GM12878 (cell line): ENCODE data around the gene LIMCH1. TPM values are rescaled to one million over a fixed set of nuclear protein-coding genes. Genes with fewer than 3 reads are reported as not detected.

Experiments used
- ATAC-seq: fragments of 200-7000 bp; cut with Tn5 transposase; 3 replicates; pipeline ENCODE4 v1.9.1; 2020; ENCODE audit warnings: mild to moderate bottlenecking, moderate library complexity
- BruUV-seq: library from RNA; stranded (reverse); fragments of 400-500 nt; replicated peaks from 2 replicates; lab custom pipeline; 2021; lab: Mats Ljungman, UMichigan
- CTCF ChIA-PET: fragments of 300-600 bp; sonication (Branson Sonifier 250); formaldehyde crosslinking; extraction: SDS; loops from one replicate; lab custom pipeline; 2021; ENCODE audit warnings: inconsistent platforms; lab: Yijun Ruan, JAX
- POLR2A ChIA-PET: fragments of 350-600 bp; formaldehyde crosslinking; extraction: SDS; loops from one replicate; lab custom pipeline; 2021; ENCODE audit warnings: inconsistent platforms; lab: Charles Lee
- RAD21 ChIA-PET: fragments of 300-600 bp; sonication (Branson Sonifier 250); formaldehyde crosslinking; loops from one replicate; lab custom pipeline; 2023; ENCODE audit warnings: antibody characterized with exemption; ENCODE audit not compliant: unreplicated experiment; lab: Charles Lee
- SMC1A ChIA-PET: fragments of 300-600 bp; sonication (Branson Sonifier 250); formaldehyde crosslinking; loops from one replicate; lab custom pipeline; 2023; ENCODE audit not compliant: unreplicated experiment, uncharacterized antibody; lab: Charles Lee
- DNase-seq: peaks from one replicate; pipeline ENCODE4 v3.0.0-alpha.2; 2011; ENCODE audit warnings: low read depth, low spot score
- FAIRE-seq: peaks from 3 replicates; lab custom pipeline; 2011; peaks lifted over from hg19 to GRCh38; lab: Jason Lieb, UNC
- H2AFZ ChIP-seq: 2 replicates; pipeline ENCODE4 v1.6.0; 2011; ENCODE audit warnings: low read depth, low read length, control low read depth; ENCODE audit not compliant: control insufficient read depth
- H3K27ac ChIP-seq: 2 replicates; pipeline ENCODE4 v1.5.1; 2011; ENCODE audit warnings: control low read depth; ENCODE audit not compliant: control insufficient read depth, insufficient read depth
- H3K27me3 ChIP-seq, 2 experiments: replicated peaks in 1 of 2; 2 replicates each; pipeline versions ENCODE4 v1.6.0 to v1.6.1; 2011; ENCODE audit warnings: low read length in 1 of 2; ENCODE audit not compliant: control insufficient read depth in 2 of 2, insufficient read depth in 2 of 2
- H3K36me3 ChIP-seq, 2 experiments: 2 replicates each; pipeline ENCODE4 v1.5.1; 2011; ENCODE audit warnings: low read length in 1 of 2; ENCODE audit not compliant: control insufficient read depth in 2 of 2, insufficient read depth in 2 of 2
- H3K4me1 ChIP-seq: 2 replicates; pipeline ENCODE4 v1.6.1; 2011; ENCODE audit warnings: mild to moderate bottlenecking, low read length, moderate library complexity, mixed read lengths; ENCODE audit not compliant: control insufficient read depth, insufficient read depth
- H3K4me2 ChIP-seq: 2 replicates; pipeline ENCODE4 v1.6.0; 2011; ENCODE audit warnings: control low read depth; ENCODE audit not compliant: control insufficient read depth, insufficient read depth
- H3K4me3 ChIP-seq: fragments of 200-600 bp; sonication (generic); 2 replicates; pipeline ENCODE4 v1.5.1; 2016
- H3K79me2 ChIP-seq: 2 replicates; pipeline ENCODE4 v1.6.0; 2011; ENCODE audit warnings: low read length; ENCODE audit not compliant: control insufficient read depth, insufficient read depth
- H3K9ac ChIP-seq: 2 replicates; pipeline ENCODE4 v1.8.0; 2011; ENCODE audit warnings: low read length, control low read depth, mixed read lengths; ENCODE audit not compliant: control insufficient read depth, insufficient read depth
- H3K9me3 ChIP-seq: replicated peaks from 3 replicates; pipeline ENCODE4 v1.5.1; 2011; ENCODE audit warnings: mild to moderate bottlenecking, low read length; ENCODE audit not compliant: control insufficient read depth, insufficient read depth
- H4K20me1 ChIP-seq: 2 replicates; pipeline ENCODE4 v1.6.0; 2011; ENCODE audit not compliant: control insufficient read depth, insufficient read depth
- BMI1 ChIP-seq: fragments of 450-650 bp; IDR thresholded peaks from 2 replicates; pipeline ENCODE4 v1.6.1; 2016; ENCODE audit warnings: mild to moderate bottlenecking, moderate library complexity, borderline replicate concordance
- CHD4 ChIP-seq: fragments of 200-600 bp; sonication (generic); IDR thresholded peaks from 2 replicates; pipeline ENCODE4 v1.6.1; 2016; ENCODE audit warnings: mild to moderate bottlenecking
- FOS ChIP-seq: IDR thresholded peaks from 3 replicates; pipeline ENCODE4 v1.6.1; 2011; ENCODE audit warnings: borderline replicate concordance; ENCODE audit not compliant: insufficient read length; ENCODE audit errors: extremely low read depth
- FOXK2 ChIP-seq: fragments of 450-650 bp; IDR thresholded peaks from 2 replicates; pipeline ENCODE4 v1.6.1; 2017; ENCODE audit warnings: mild to moderate bottlenecking, moderate library complexity
- KLF5 ChIP-seq: fragments of 450-650 bp; IDR thresholded peaks from 2 replicates; pipeline ENCODE4 v1.6.1; 2014; ENCODE audit warnings: mild to moderate bottlenecking; ENCODE audit not compliant: partially characterized antibody
- MYB ChIP-seq: fragments of 150-350 bp; IDR thresholded peaks from 2 replicates; pipeline ENCODE4 v1.6.1; 2014; ENCODE audit warnings: mild to moderate bottlenecking, low read depth, low read length, borderline replicate concordance
- NR2C1 ChIP-seq: fragments of 450-650 bp; IDR thresholded peaks from 2 replicates; pipeline ENCODE4 v1.6.1; 2017; ENCODE audit warnings: antibody characterized with exemption, mild to moderate bottlenecking, moderate library complexity
- TCF7 ChIP-seq: IDR thresholded peaks from 2 replicates; pipeline ENCODE4 v1.6.1; 2014; ENCODE audit warnings: antibody characterized with exemption, borderline replicate concordance
- WGBS: methylation state at CpG from one replicate; pipeline ENCODE4 v1.1.6; 2016; ENCODE audit warnings: low lambda C conversion rate; ENCODE audit not compliant: insufficient replicate concordance, insufficient coverage; ENCODE audit errors: missing lambda C conversion rate; 5-methylcytosine and 5-hydroxymethylcytosine counted together
- in situ Hi-C: fragments of 300-500 bp; cut with MboI; formaldehyde crosslinking; loops from 9 replicates; pipeline ENCODE4 v1.14.3; 2018; ENCODE audit warnings: mixed read lengths
- intact Hi-C: fragments of 100-400 bp; cut with micrococcal nuclease; formaldehyde crosslinking; loops from one replicate; pipeline ENCODE4 v1.14.2; 2022; ENCODE audit not compliant: unreplicated experiment
- polyA plus RNA-seq, 11 experiments: library from polyadenylated mRNA; depleted of rRNA in 4 of 11; unstranded in 6 of 11; stranded (reverse) in 5 of 11; fragments of >200 nt; fragmentation: Nextera tagmentation in 4 of 11; fragmentation: Illumina TruSeq in 1 of 11; extraction: Ambion mirVana in 4 of 11; extraction: Trizol in 1 of 11; gene quantifications; 1 replicate in 1 of 11; 2 replicates in 10 of 11; pipeline versions ENCODE4 v1.2.1 to v1.2.3, GENCODE V29; 2011 to 2016; ENCODE audit warnings: inconsistent platforms in 2 of 11, missing spikeins in 2 of 11, low read depth in 1 of 11
- total RNA-seq, 4 experiments: library from RNA; depleted of rRNA in 3 of 4; stranded (reverse); fragments of >200 nt in 3 of 4; fragmentation: Illumina TruSeq in 1 of 4; extraction: Trizol in 1 of 4; gene quantifications; 2 replicates each; pipeline versions ENCODE4 v1.2.1 to v1.2.3, GENCODE V29; 2013 to 2021
- TF ChIP-seq, protein P1 (sequence below), 3 experiments: IDR thresholded peaks in 2 of 3; conservative IDR thresholded peaks in 1 of 3; 2 replicates each; pipeline ENCODE4 v1.5.1; 2011; ENCODE audit warnings: low read depth in 3 of 3, low read length in 3 of 3, mild to moderate bottlenecking in 3 of 3, control low read depth in 2 of 3, moderate library complexity in 2 of 3, inconsistent platforms in 1 of 3, mixed read lengths in 1 of 3; ENCODE audit not compliant: control insufficient read depth in 2 of 3, insufficient read depth in 1 of 3; ENCODE audit errors: extremely low read depth in 1 of 3
- TF ChIP-seq, protein P2 (sequence below): fragments of 450-650 bp; IDR thresholded peaks from 2 replicates; pipeline ENCODE4 v1.6.1; 2017; ENCODE audit warnings: antibody characterized with exemption, mild to moderate bottlenecking, moderate library complexity
- TF ChIP-seq, protein P3 (sequence below): fragments of 450-650 bp; IDR thresholded peaks from 2 replicates; pipeline ENCODE4 v1.6.1; 2016; ENCODE audit warnings: mild to moderate bottlenecking, moderate library complexity, borderline replicate concordance
- TF ChIP-seq, protein P4 (sequence below): fragments of 150-350 bp; IDR thresholded peaks from 2 replicates; pipeline ENCODE4 v1.6.1; 2016; ENCODE audit warnings: low read depth, low read length

LIMCH1 gene
- total and polyA plus RNA-seq, 10 of the 15 experiments (the other 5 are each of a cell fraction or from before 2014, with no cell fraction given), result 0.07 to 0.15 TPM; not detected in 8

DNA sequence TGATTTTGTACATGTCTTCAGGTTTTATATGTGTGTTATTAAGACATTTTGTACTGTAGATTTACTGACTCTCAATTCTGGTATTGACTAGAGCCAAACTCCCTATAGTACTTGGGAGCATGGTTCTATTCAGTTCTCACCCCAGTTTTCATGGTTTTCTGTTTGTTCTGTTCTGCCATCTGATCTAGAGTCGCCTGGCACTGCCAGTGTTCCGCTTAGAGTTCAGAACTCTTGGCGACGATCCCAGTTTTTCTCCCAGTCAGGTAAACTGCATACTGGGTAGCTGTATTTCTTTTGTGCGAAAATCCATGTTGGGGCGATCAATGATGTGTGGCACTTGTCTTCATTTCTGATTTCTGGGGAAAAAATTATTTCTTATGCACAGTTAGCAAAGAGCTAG is 132.6 kb downstream of the LIMCH1 start:
- H3K4me3 ChIP-seq, result no peak overlapping the region
- no peaks in the 10 kb centered on the region for H3K4me1 ChIP-seq
- no peak overlapping the region for H2AFZ ChIP-seq
- H3K27ac ChIP-seq, result no peak overlapping the region
- no peaks in the 10 kb centered on the region for H4K20me1 ChIP-seq
- H3K9me3 ChIP-seq, result no peaks in the 10 kb centered on the region
- FAIRE-seq (no peak), DNase-seq (no peak), ATAC-seq (no peak)
- H3K4me2 ChIP-seq, result no peak overlapping the region
- intact Hi-C loops, result no loop called here
- H3K36me3 ChIP-seq, result no peaks in the 10 kb centered on the region
- SMC1A ChIA-PET, result no interaction called here
- no peaks in the 10 kb centered on the region for H3K79me2 ChIP-seq
- CTCF ChIA-PET, result interaction anchor here (1.1 kb wide), 1 partner anchor 9 kb away, joined by 3 read pairs; no protein-coding TSS in a partner anchor
- 30% methylated on average over 6 of the region's 6 CpGs for WGBS
- no TSS peak for BruUV-seq
- H3K27me3 ChIP-seq, result peaks cover 0 to 2% of the 10 kb centered on the region in 2 experiments; a peak in 2 of 4 replicates
- POLR2A ChIA-PET, result no interaction called here
- no peak overlapping the region for H3K9ac ChIP-seq
- in situ Hi-C loops, result loop anchor here (25.0 kb wide), 1 partner anchor 758 kb away; no protein-coding TSS in a partner anchor
- RAD21 ChIA-PET, result no interaction called here
- TF ChIP-seq, protein P1, sequence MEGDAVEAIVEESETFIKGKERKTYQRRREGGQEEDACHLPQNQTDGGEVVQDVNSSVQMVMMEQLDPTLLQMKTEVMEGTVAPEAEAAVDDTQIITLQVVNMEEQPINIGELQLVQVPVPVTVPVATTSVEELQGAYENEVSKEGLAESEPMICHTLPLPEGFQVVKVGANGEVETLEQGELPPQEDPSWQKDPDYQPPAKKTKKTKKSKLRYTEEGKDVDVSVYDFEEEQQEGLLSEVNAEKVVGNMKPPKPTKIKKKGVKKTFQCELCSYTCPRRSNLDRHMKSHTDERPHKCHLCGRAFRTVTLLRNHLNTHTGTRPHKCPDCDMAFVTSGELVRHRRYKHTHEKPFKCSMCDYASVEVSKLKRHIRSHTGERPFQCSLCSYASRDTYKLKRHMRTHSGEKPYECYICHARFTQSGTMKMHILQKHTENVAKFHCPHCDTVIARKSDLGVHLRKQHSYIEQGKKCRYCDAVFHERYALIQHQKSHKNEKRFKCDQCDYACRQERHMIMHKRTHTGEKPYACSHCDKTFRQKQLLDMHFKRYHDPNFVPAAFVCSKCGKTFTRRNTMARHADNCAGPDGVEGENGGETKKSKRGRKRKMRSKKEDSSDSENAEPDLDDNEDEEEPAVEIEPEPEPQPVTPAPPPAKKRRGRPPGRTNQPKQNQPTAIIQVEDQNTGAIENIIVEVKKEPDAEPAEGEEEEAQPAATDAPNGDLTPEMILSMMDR (IDR thresholded peaks at IDR 0.05 in 2 of 3, conservative IDR thresholded peaks at IDR 0.05 in 1 of 3; ENCODE audit: control insufficient read depth in 2 of 3, extremely low read depth in 1 of 3, insufficient read depth in 1 of 3, low read depth in 3 of 3, low read length in 3 of 3), result no peak
- TF ChIP-seq, protein P2, sequence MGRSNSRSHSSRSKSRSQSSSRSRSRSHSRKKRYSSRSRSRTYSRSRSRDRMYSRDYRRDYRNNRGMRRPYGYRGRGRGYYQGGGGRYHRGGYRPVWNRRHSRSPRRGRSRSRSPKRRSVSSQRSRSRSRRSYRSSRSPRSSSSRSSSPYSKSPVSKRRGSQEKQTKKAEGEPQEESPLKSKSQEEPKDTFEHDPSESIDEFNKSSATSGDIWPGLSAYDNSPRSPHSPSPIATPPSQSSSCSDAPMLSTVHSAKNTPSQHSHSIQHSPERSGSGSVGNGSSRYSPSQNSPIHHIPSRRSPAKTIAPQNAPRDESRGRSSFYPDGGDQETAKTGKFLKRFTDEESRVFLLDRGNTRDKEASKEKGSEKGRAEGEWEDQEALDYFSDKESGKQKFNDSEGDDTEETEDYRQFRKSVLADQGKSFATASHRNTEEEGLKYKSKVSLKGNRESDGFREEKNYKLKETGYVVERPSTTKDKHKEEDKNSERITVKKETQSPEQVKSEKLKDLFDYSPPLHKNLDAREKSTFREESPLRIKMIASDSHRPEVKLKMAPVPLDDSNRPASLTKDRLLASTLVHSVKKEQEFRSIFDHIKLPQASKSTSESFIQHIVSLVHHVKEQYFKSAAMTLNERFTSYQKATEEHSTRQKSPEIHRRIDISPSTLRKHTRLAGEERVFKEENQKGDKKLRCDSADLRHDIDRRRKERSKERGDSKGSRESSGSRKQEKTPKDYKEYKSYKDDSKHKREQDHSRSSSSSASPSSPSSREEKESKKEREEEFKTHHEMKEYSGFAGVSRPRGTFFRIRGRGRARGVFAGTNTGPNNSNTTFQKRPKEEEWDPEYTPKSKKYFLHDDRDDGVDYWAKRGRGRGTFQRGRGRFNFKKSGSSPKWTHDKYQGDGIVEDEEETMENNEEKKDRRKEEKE, result no peak
- TF ChIP-seq, protein P3, sequence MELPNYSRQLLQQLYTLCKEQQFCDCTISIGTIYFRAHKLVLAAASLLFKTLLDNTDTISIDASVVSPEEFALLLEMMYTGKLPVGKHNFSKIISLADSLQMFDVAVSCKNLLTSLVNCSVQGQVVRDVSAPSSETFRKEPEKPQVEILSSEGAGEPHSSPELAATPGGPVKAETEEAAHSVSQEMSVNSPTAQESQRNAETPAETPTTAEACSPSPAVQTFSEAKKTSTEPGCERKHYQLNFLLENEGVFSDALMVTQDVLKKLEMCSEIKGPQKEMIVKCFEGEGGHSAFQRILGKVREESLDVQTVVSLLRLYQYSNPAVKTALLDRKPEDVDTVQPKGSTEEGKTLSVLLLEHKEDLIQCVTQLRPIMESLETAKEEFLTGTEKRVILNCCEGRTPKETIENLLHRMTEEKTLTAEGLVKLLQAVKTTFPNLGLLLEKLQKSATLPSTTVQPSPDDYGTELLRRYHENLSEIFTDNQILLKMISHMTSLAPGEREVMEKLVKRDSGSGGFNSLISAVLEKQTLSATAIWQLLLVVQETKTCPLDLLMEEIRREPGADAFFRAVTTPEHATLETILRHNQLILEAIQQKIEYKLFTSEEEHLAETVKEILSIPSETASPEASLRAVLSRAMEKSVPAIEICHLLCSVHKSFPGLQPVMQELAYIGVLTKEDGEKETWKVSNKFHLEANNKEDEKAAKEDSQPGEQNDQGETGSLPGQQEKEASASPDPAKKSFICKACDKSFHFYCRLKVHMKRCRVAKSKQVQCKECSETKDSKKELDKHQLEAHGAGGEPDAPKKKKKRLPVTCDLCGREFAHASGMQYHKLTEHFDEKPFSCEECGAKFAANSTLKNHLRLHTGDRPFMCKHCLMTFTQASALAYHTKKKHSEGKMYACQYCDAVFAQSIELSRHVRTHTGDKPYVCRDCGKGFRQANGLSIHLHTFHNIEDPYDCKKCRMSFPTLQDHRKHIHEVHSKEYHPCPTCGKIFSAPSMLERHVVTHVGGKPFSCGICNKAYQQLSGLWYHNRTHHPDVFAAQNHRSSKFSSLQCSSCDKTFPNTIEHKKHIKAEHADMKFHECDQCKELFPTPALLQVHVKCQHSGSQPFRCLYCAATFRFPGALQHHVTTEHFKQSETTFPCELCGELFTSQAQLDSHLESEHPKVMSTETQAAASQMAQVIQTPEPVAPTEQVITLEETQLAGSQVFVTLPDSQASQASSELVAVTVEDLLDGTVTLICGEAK, result no peak
- TF ChIP-seq FOXK2 (no peak), MYB (no peak), BMI1 (no peak), KLF5 (no peak), TCF7 (no peak), FOS (no peak), CHD4 (no peak), NR2C1 (no peak)
- TF ChIP-seq, protein P4, sequence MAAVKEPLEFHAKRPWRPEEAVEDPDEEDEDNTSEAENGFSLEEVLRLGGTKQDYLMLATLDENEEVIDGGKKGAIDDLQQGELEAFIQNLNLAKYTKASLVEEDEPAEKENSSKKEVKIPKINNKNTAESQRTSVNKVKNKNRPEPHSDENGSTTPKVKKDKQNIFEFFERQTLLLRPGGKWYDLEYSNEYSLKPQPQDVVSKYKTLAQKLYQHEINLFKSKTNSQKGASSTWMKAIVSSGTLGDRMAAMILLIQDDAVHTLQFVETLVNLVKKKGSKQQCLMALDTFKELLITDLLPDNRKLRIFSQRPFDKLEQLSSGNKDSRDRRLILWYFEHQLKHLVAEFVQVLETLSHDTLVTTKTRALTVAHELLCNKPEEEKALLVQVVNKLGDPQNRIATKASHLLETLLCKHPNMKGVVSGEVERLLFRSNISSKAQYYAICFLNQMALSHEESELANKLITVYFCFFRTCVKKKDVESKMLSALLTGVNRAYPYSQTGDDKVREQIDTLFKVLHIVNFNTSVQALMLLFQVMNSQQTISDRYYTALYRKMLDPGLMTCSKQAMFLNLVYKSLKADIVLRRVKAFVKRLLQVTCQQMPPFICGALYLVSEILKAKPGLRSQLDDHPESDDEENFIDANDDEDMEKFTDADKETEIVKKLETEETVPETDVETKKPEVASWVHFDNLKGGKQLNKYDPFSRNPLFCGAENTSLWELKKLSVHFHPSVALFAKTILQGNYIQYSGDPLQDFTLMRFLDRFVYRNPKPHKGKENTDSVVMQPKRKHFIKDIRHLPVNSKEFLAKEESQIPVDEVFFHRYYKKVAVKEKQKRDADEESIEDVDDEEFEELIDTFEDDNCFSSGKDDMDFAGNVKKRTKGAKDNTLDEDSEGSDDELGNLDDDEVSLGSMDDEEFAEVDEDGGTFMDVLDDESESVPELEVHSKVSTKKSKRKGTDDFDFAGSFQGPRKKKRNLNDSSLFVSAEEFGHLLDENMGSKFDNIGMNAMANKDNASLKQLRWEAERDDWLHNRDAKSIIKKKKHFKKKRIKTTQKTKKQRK, result no peak
